HepG2 (cell line): ENCODE data around the gene TNNI2. TPM values are rescaled to one million over a fixed set of nuclear protein-coding genes. Genes with fewer than 3 reads are reported as not detected.

Source experiments
- ATF7-NPFF ChIP-seq: sonication (generic); formaldehyde crosslinking; IDR thresholded peaks from 2 replicates; pipeline ENCODE4 v1.8.1; 2023; ENCODE audit warnings: mild to moderate bottlenecking, low read depth, missing genetic modification reagents, moderate library complexity
- FOXO1 ChIP-seq: sonication (generic); formaldehyde crosslinking; IDR thresholded peaks from 2 replicates; pipeline ENCODE4 v1.4.0; 2020; ENCODE audit warnings: missing genetic modification reagents
- JUN ChIP-seq: sonication (generic); formaldehyde crosslinking; IDR thresholded peaks from 2 replicates; pipeline ENCODE4 v1.4.0; 2020; ENCODE audit warnings: mild to moderate bottlenecking, missing genetic modification reagents
- LRRFIP1 ChIP-seq: sonication (generic); formaldehyde crosslinking; conservative IDR thresholded peaks from 2 replicates; pipeline ENCODE4 v1.4.0; 2020; ENCODE audit warnings: missing genetic modification reagents
- RFX3 ChIP-seq: IDR thresholded peaks from 2 replicates; pipeline ENCODE4 v1.6.1; 2016; ENCODE audit warnings: missing biosample characterization, missing genetic modification reagents
- SIX4 ChIP-seq: sonication (generic); formaldehyde crosslinking; IDR thresholded peaks from 2 replicates; pipeline ENCODE4 v1.4.0; 2020; ENCODE audit warnings: missing genetic modification reagents
- SMAD1 ChIP-seq: sonication (generic); formaldehyde crosslinking; IDR thresholded peaks from 2 replicates; pipeline ENCODE4 v1.4.0; 2020; ENCODE audit warnings: missing genetic modification reagents, low read depth, mild to moderate bottlenecking, borderline replicate concordance
- SP5 ChIP-seq: IDR thresholded peaks from 2 replicates; pipeline ENCODE4 v1.6.1; 2016; ENCODE audit warnings: low read depth, borderline replicate concordance
- ZNF263 ChIP-seq: sonication (generic); formaldehyde crosslinking; IDR thresholded peaks from 2 replicates; pipeline ENCODE4 v1.4.0; 2020; ENCODE audit warnings: missing genetic modification reagents
- ZNF441 ChIP-seq: sonication (generic); formaldehyde crosslinking; IDR thresholded peaks from 2 replicates; pipeline ENCODE4 v1.7.0; 2021; ENCODE audit warnings: missing genetic modification reagents, borderline replicate concordance
- ZNF503 ChIP-seq: sonication (generic); formaldehyde crosslinking; IDR thresholded peaks from 2 replicates; pipeline ENCODE4 v1.4.0; 2020; ENCODE audit warnings: missing genetic modification reagents
- ZNF510 ChIP-seq: sonication (generic); formaldehyde crosslinking; IDR thresholded peaks from 2 replicates; pipeline ENCODE4 v1.4.0; 2020; ENCODE audit warnings: low read depth, mild to moderate bottlenecking, missing genetic modification reagents
- ZNF605 ChIP-seq: sonication (generic); formaldehyde crosslinking; IDR thresholded peaks from 2 replicates; pipeline ENCODE4 v1.8.0; 2022; ENCODE audit warnings: mild to moderate bottlenecking, missing genetic modification reagents
- ZNF891 ChIP-seq: sonication (generic); formaldehyde crosslinking; IDR thresholded peaks from 2 replicates; pipeline ENCODE4 v1.5.0; 2020; ENCODE audit warnings: mild to moderate bottlenecking, missing genetic modification reagents
- polyA plus RNA-seq, 8 experiments: library from polyadenylated mRNA; depleted of rRNA in 3 of 8; stranded (reverse) in 7 of 8; unstranded in 1 of 8; fragments of >200 nt; fragmentation: Illumina TruSeq in 4 of 8; extraction: Trizol in 4 of 8; gene quantifications; 2 replicates each; pipeline versions ENCODE4 v1.2.1 to v1.2.3, GENCODE V29; 2011 to 2016; ENCODE audit warnings: low read depth in 4 of 8, missing spikeins in 1 of 8, mixed read lengths in 1 of 8; ENCODE audit not compliant: insufficient read depth in 1 of 8
- total RNA-seq, 5 experiments: library from RNA; depleted of rRNA; stranded (reverse); fragments of >200 nt; fragmentation: Illumina TruSeq; extraction: Trizol; gene quantifications; 2 replicates each; pipeline ENCODE4 v1.2.3, GENCODE V29; 2016; ENCODE audit warnings: low read depth in 1 of 5
- TF ChIP-seq, protein P1 (sequence below): sonication (generic); formaldehyde crosslinking; IDR thresholded peaks from 2 replicates; pipeline ENCODE4 v1.4.0; 2020; ENCODE audit warnings: mild to moderate bottlenecking, missing genetic modification reagents, borderline replicate concordance
- TF ChIP-seq, protein P2 (sequence below): sonication (generic); formaldehyde crosslinking; IDR thresholded peaks from 2 replicates; pipeline ENCODE4 v1.8.0; 2022; ENCODE audit warnings: mild to moderate bottlenecking, missing genetic modification reagents

The TNNI2 gene
- total and polyA plus RNA-seq, 2 of the 13 experiments (the other 11 are each of a cell fraction or from before 2014, with no cell fraction given), result 7.2 to 12.0 TPM

- TF ChIP-seq, protein P1, sequence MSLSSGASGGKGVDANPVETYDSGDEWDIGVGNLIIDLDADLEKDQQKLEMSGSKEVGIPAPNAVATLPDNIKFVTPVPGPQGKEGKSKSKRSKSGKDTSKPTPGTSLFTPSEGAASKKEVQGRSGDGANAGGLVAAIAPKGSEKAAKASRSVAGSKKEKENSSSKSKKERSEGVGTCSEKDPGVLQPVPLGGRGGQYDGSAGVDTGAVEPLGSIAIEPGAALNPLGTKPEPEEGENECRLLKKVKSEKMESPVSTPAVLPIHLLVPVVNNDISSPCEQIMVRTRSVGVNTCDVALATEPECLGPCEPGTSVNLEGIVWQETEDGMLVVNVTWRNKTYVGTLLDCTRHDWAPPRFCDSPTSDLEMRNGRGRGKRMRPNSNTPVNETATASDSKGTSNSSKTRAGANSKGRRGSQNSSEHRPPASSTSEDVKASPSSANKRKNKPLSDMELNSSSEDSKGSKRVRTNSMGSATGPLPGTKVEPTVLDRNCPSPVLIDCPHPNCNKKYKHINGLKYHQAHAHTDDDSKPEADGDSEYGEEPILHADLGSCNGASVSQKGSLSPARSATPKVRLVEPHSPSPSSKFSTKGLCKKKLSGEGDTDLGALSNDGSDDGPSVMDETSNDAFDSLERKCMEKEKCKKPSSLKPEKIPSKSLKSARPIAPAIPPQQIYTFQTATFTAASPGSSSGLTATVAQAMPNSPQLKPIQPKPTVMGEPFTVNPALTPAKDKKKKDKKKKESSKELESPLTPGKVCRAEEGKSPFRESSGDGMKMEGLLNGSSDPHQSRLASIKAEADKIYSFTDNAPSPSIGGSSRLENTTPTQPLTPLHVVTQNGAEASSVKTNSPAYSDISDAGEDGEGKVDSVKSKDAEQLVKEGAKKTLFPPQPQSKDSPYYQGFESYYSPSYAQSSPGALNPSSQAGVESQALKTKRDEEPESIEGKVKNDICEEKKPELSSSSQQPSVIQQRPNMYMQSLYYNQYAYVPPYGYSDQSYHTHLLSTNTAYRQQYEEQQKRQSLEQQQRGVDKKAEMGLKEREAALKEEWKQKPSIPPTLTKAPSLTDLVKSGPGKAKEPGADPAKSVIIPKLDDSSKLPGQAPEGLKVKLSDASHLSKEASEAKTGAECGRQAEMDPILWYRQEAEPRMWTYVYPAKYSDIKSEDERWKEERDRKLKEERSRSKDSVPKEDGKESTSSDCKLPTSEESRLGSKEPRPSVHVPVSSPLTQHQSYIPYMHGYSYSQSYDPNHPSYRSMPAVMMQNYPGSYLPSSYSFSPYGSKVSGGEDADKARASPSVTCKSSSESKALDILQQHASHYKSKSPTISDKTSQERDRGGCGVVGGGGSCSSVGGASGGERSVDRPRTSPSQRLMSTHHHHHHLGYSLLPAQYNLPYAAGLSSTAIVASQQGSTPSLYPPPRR (CRISPR knock-in tag), result peak; percentile 65; the same call in 1 of the 2 replicates
- TF ChIP-seq ATF7-NPFF (CRISPR knock-in tag) (peak; percentile 92), SMAD1 (CRISPR knock-in tag) (peak; percentile 76; the same call in 1 of the 2 replicates), ZNF510 (CRISPR knock-in tag) (no peak; the same call in 1 of the 2 replicates), SIX4 (no peak), JUN (CRISPR knock-in tag) (no peak), RFX3 (CRISPR knock-in tag) (0 out of 2 replicates have a peak, but pooled peaks have one; percentile 22), ZNF263 (CRISPR knock-in tag) (peak; percentile 61), ZNF605 (CRISPR knock-in tag) (peak; percentile 97), ZNF503 (CRISPR knock-in tag) (0 out of 2 replicates have a peak, but pooled peaks have one; percentile 47), ZNF891 (peak; percentile 47; the same call in 1 of the 2 replicates), FOXO1 (CRISPR knock-in tag) (peak; percentile 62; the same call in 1 of the 2 replicates), LRRFIP1 (CRISPR knock-in tag) (no peak), ZNF441 (peak; percentile 54; the same call in 1 of the 2 replicates), SP5 (peak; percentile 47; the same call in 1 of the 2 replicates)
- TF ChIP-seq, protein P2, sequence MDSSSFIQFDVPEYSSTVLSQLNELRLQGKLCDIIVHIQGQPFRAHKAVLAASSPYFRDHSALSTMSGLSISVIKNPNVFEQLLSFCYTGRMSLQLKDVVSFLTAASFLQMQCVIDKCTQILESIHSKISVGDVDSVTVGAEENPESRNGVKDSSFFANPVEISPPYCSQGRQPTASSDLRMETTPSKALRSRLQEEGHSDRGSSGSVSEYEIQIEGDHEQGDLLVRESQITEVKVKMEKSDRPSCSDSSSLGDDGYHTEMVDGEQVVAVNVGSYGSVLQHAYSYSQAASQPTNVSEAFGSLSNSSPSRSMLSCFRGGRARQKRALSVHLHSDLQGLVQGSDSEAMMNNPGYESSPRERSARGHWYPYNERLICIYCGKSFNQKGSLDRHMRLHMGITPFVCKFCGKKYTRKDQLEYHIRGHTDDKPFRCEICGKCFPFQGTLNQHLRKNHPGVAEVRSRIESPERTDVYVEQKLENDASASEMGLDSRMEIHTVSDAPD (CRISPR knock-in tag), result peak; percentile 60
Measured at GRCh38 chr11:1830322-1831223, 8.2 kb upstream of the TNNI2 start (continued).
